Loucy (cell line): Measurements from ENCODE around the gene PEF1.

Experiments used
- H2AFZ ChIP-seq: fragments of 200-600 bp; sonication (generic); 2 replicates; pipeline ENCODE4 v1.6.0; 2016; ENCODE audit warnings: antibody characterized with exemption, mild to moderate bottlenecking, low read length, moderate library complexity
- H3F3A ChIP-seq: fragments of 200-600 bp; 2 replicates; pipeline ENCODE4 v1.6.0; 2016; ENCODE audit warnings: antibody characterized with exemption, low read depth, mild to moderate bottlenecking
- H3K27me3 ChIP-seq: fragments of 200-600 bp; sonication (generic); 2 replicates; pipeline ENCODE4 v1.6.1; 2014; ENCODE audit warnings: low read length, mild to moderate bottlenecking; ENCODE audit not compliant: insufficient read depth, poor library complexity, severe bottlenecking
- H3K36me3 ChIP-seq: fragments of 200-600 bp; sonication (generic); 2 replicates; pipeline ENCODE4 v1.6.1; 2016; ENCODE audit warnings: low read length; ENCODE audit not compliant: insufficient read depth
- H3K4me1 ChIP-seq: fragments of 200-600 bp; sonication (generic); 2 replicates; pipeline ENCODE4 v1.5.1; 2014; ENCODE audit warnings: low read length, mild to moderate bottlenecking; ENCODE audit not compliant: insufficient read depth, poor library complexity, severe bottlenecking
- H3K4me2 ChIP-seq: fragments of 200-600 bp; sonication (generic); 2 replicates; pipeline ENCODE4 v1.6.0; 2014; ENCODE audit warnings: antibody characterized with exemption, low read length, low read depth, mild to moderate bottlenecking; ENCODE audit not compliant: poor library complexity, severe bottlenecking
- H3K4me3 ChIP-seq: fragments of 200-600 bp; sonication (generic); 2 replicates; pipeline ENCODE4 v1.5.1; 2014; ENCODE audit warnings: low read length, mild to moderate bottlenecking, mixed read lengths; ENCODE audit not compliant: poor library complexity, severe bottlenecking
- H3K79me2 ChIP-seq: fragments of 200-600 bp; sonication (generic); 2 replicates; pipeline ENCODE4 v1.6.1; 2014; ENCODE audit warnings: low read length; ENCODE audit not compliant: insufficient read depth
- H3K9ac ChIP-seq: fragments of 200-600 bp; sonication (generic); 2 replicates; pipeline ENCODE4 v1.6.0; 2014; ENCODE audit warnings: mild to moderate bottlenecking, low read depth, low read length, moderate library complexity; ENCODE audit not compliant: poor library complexity, severe bottlenecking
- H3K9me2 ChIP-seq: fragments of 200-600 bp; sonication (generic); replicated peaks from 2 replicates; pipeline ENCODE4 v1.6.1; 2016; ENCODE audit warnings: low read depth, low read length, mixed read lengths
- H3K9me3 ChIP-seq: fragments of 200-600 bp; sonication (generic); 2 replicates; pipeline ENCODE4 v1.6.1; 2014; ENCODE audit warnings: mild to moderate bottlenecking, antibody characterized with exemption, low read length, low read depth; ENCODE audit not compliant: insufficient read depth
- H4K20me1 ChIP-seq: fragments of 200-600 bp; sonication (generic); 2 replicates; pipeline ENCODE4 v1.6.0; 2014; ENCODE audit warnings: antibody characterized with exemption, low read length, mild to moderate bottlenecking; ENCODE audit not compliant: insufficient read depth, poor library complexity, severe bottlenecking
- EZH2phosphoT487 ChIP-seq: fragments of 200-600 bp; IDR thresholded peaks from 2 replicates; pipeline ENCODE4 v1.6.1; 2018; ENCODE audit warnings: antibody characterized with exemption, mild to moderate bottlenecking, moderate library complexity, borderline replicate concordance
- TF ChIP-seq, protein P1 (sequence below): fragments of 200-600 bp; sonication (generic); conservative IDR thresholded peaks from 2 replicates; pipeline ENCODE4 v1.5.1; 2014; ENCODE audit warnings: mild to moderate bottlenecking, antibody characterized with exemption, low read length

PEF1 gene

GRCh38 chr1:31593770-31594632 lies 50.7 kb downstream of the PEF1 start:
- H3K36me3 ChIP-seq = no peaks in the 10 kb centered on the region
- no peaks in the 10 kb centered on the region for H4K20me1 ChIP-seq
- no peaks in the 10 kb centered on the region for H3K79me2 ChIP-seq
- H3K9ac ChIP-seq = no peak overlapping the region
- no peak for TF ChIP-seq EZH2phosphoT487
- TF ChIP-seq, protein P1, sequence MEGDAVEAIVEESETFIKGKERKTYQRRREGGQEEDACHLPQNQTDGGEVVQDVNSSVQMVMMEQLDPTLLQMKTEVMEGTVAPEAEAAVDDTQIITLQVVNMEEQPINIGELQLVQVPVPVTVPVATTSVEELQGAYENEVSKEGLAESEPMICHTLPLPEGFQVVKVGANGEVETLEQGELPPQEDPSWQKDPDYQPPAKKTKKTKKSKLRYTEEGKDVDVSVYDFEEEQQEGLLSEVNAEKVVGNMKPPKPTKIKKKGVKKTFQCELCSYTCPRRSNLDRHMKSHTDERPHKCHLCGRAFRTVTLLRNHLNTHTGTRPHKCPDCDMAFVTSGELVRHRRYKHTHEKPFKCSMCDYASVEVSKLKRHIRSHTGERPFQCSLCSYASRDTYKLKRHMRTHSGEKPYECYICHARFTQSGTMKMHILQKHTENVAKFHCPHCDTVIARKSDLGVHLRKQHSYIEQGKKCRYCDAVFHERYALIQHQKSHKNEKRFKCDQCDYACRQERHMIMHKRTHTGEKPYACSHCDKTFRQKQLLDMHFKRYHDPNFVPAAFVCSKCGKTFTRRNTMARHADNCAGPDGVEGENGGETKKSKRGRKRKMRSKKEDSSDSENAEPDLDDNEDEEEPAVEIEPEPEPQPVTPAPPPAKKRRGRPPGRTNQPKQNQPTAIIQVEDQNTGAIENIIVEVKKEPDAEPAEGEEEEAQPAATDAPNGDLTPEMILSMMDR = peak; percentile 91
- H3K4me3 ChIP-seq = no peak overlapping the region
- H3K9me2 ChIP-seq = no peaks in the 10 kb centered on the region
- H3K4me2 ChIP-seq = no peak overlapping the region
- no peaks in the 10 kb centered on the region for H3F3A ChIP-seq
- H3K27me3 ChIP-seq = no peaks in the 10 kb centered on the region
- H2AFZ ChIP-seq = no peak overlapping the region
- H3K4me1 ChIP-seq = peaks cover 32% of the 10 kb centered on the region
- H3K9me3 ChIP-seq = no peaks in the 10 kb centered on the region

DNA sequence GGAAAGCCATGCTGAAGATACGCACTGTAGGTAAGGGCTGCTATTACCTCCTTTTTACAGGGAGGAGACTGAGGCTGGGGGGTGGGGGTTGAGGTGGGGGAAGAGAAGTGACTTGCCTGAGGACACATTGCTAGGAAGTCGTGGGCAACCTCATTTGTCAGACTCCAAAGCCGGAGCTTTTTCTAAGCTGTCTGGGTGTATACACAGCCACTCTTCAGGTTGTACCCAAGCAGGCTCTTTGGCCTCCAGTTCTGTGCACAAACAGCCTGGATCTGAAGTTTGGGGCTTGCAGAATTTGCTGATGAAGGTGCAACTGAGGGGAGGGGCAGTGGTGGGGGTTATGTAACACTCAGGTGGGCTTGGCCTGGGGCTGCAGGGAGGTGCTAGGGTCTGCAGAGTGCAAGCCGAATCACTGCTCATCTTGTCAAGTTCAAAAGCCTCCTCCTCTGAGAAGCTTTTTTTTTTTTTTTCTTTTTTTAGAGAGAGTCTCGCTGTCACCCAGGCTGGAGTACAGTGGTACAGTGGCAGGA lies 51.5 kb downstream of the PEF1 start:
- Histone ChIP-seq H3K9me3 (no peaks in the 10 kb centered on the region), H3F3A (no peaks in the 10 kb centered on the region), H3K36me3 (no peaks in the 10 kb centered on the region), H3K4me1 (peaks cover 30% of the 10 kb centered on the region), H3K79me2 (no peaks in the 10 kb centered on the region), H3K4me2 (no peak overlapping the region), H3K9me2 (no peaks in the 10 kb centered on the region), H3K27me3 (no peaks in the 10 kb centered on the region), H3K9ac (no peak overlapping the region), H4K20me1 (no peaks in the 10 kb centered on the region), H2AFZ (no peak overlapping the region), H3K4me3 (no peak overlapping the region)
- TF ChIP-seq, protein P1 = no peak
- no peak for TF ChIP-seq EZH2phosphoT487

GRCh38 chr1:31592132-31592531 lies 52.5 kb downstream of the PEF1 start:
- no peaks in the 10 kb centered on the region for H4K20me1 ChIP-seq
- no peaks in the 10 kb centered on the region for H3K27me3 ChIP-seq
- no peak for TF ChIP-seq EZH2phosphoT487
- TF ChIP-seq, protein P1 = no peak
- H3K9me3 ChIP-seq = no peaks in the 10 kb centered on the region
- peaks cover 19% of the 10 kb centered on the region for H3K4me1 ChIP-seq
- H3F3A ChIP-seq = no peaks in the 10 kb centered on the region
- no peak overlapping the region for H3K4me2 ChIP-seq
- H3K36me3 ChIP-seq = no peaks in the 10 kb centered on the region
- no peak overlapping the region for H3K4me3 ChIP-seq
- H3K9ac ChIP-seq = no peak overlapping the region
- no peaks in the 10 kb centered on the region for H3K79me2 ChIP-seq
- no peaks in the 10 kb centered on the region for H3K9me2 ChIP-seq
- H2AFZ ChIP-seq = no peak overlapping the region
